ENCODE data around the gene HRAS.

DNA sequence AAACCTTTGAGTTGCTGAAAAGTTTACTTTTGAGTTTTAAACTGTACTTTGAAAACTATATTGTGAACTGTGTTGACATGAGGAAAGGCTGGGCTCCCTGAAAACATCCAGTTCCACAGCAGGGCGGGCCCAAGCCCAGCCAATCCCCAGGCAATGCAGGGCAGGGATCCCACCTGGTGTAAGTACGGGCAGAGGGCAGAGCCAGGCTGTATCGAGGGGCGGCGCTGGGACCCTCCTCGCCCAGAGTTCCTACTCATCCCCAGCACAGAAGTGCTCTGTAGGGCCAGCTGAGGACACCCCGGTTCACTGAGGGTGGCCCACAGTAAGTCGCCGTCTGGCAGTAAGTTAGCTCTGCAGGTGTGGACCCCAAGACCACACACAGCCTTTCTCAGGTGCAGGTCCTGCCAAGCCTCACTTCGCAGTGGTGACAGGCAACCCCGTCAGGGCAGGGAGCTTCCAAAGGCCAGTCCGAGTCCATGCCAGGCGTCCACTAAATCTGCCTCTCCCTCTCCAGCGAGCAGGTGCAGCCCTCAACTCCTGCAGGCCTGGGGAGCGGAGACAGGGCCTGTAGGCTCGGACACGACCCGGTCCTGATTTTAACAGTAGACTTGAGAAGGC, 31.7 kb upstream of the HRAS start:
- TF ChIP-seq, protein P1, sequence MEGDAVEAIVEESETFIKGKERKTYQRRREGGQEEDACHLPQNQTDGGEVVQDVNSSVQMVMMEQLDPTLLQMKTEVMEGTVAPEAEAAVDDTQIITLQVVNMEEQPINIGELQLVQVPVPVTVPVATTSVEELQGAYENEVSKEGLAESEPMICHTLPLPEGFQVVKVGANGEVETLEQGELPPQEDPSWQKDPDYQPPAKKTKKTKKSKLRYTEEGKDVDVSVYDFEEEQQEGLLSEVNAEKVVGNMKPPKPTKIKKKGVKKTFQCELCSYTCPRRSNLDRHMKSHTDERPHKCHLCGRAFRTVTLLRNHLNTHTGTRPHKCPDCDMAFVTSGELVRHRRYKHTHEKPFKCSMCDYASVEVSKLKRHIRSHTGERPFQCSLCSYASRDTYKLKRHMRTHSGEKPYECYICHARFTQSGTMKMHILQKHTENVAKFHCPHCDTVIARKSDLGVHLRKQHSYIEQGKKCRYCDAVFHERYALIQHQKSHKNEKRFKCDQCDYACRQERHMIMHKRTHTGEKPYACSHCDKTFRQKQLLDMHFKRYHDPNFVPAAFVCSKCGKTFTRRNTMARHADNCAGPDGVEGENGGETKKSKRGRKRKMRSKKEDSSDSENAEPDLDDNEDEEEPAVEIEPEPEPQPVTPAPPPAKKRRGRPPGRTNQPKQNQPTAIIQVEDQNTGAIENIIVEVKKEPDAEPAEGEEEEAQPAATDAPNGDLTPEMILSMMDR (IDR thresholded peaks at IDR 0.05) = no peak
- no peak for TF ChIP-seq POLR2A (IDR thresholded peaks at IDR 0.05)

Measured in esophagus squamous epithelium (tissue), 4 donors.